HepG2 (cell line): ENCODE measurements around the gene FUBP3. TPM values are rescaled to one million over a fixed set of nuclear protein-coding genes. Genes with fewer than 3 reads are reported as not detected.

ENCODE experiments used
- ATAC-seq: fragments of 200-7000 bp; cut with Tn5 transposase; 3 replicates; pipeline ENCODE4 v1.9.1; 2020; ENCODE audit warnings: mild to moderate bottlenecking, moderate library complexity
- BruUV-seq: library from RNA; stranded (reverse); fragments of 400-500 nt; replicated peaks from 2 replicates; lab custom pipeline; 2021; lab: Mats Ljungman, UMichigan
- CTCF ChIA-PET: fragments of 300-600 bp; formaldehyde crosslinking; extraction: SDS; loops from one replicate; lab custom pipeline; 2021; ENCODE audit warnings: low total read pairs, inconsistent platforms, low intra/inter-chr PET ratio; lab: Yijun Ruan, JAX
- POLR2A ChIA-PET: fragments of 350-600 bp; sonication (Branson Sonifier 250); formaldehyde crosslinking; loops from one replicate; lab custom pipeline; 2020; ENCODE audit warnings: antibody characterized with exemption, inconsistent platforms; lab: Yijun Ruan, JAX
- DNase-seq: peaks from one replicate; pipeline ENCODE4 v3.0.0-alpha.2; 2015; ENCODE audit warnings: low spot score
- FAIRE-seq: peaks from 3 replicates; lab custom pipeline; 2011; peaks lifted over from hg19 to GRCh38; lab: Jason Lieb, UNC
- H2AFZ ChIP-seq: one replicate; pipeline ENCODE4 v1.6.1; 2011; ENCODE audit warnings: low read length, inconsistent platforms
- H3K27ac ChIP-seq: fragments of 300-600 bp; 3 replicates; pipeline ENCODE4 v1.8.0; 2011; ENCODE audit warnings: mixed run types, mild to moderate bottlenecking, mixed read lengths, low read length, inconsistent platforms; ENCODE audit not compliant: insufficient read depth; ENCODE audit errors: extremely low read length
- H3K27me3 ChIP-seq, 2 experiments: fragments of 200-600 bp in 1 of 2; 2 replicates in 1 of 2; 3 replicates in 1 of 2; pipeline versions ENCODE4 v1.6.0 to v1.8.0; 2011; ENCODE audit warnings: low read length in 2 of 2, mild to moderate bottlenecking in 2 of 2, moderate library complexity in 2 of 2, inconsistent platforms in 1 of 2; ENCODE audit not compliant: insufficient read depth in 2 of 2, control insufficient read depth in 1 of 2
- H3K36me3 ChIP-seq, 2 experiments: fragments of 200-600 bp in 1 of 2; replicated peaks in 1 of 2; 2 replicates in 1 of 2; 3 replicates in 1 of 2; pipeline versions ENCODE4 v1.5.1 to v1.8.0; 2011; ENCODE audit warnings: low read length in 2 of 2, inconsistent platforms in 1 of 2; ENCODE audit not compliant: insufficient read depth in 2 of 2, control insufficient read depth in 1 of 2
- H3K4me1 ChIP-seq: 2 replicates; pipeline ENCODE4 v1.5.1; 2012; ENCODE audit warnings: low read length, inconsistent platforms; ENCODE audit not compliant: insufficient read depth
- H3K4me2 ChIP-seq: 2 replicates; pipeline ENCODE4 v1.6.0; 2011; ENCODE audit warnings: low read depth, low read length, inconsistent platforms
- H3K4me3 ChIP-seq, 3 experiments: fragments of 200-600 bp in 1 of 3; sonication (generic), shearing (Covaris generic) in 1 of 3; replicated peaks in 1 of 3; 2 replicates each; pipeline ENCODE4 v1.5.1; 2011 to 2016; ENCODE audit warnings: low read length in 3 of 3, inconsistent platforms in 2 of 3, low read depth in 2 of 3, mild to moderate bottlenecking in 2 of 3, control low read depth in 1 of 3, mixed read lengths in 1 of 3; ENCODE audit not compliant: insufficient read depth in 1 of 3
- H3K79me2 ChIP-seq: one replicate; pipeline ENCODE4 v1.6.1; 2011; ENCODE audit warnings: low read length, inconsistent platforms; ENCODE audit not compliant: insufficient read depth
- H3K9ac ChIP-seq: 2 replicates; pipeline ENCODE4 v1.6.0; 2011; ENCODE audit warnings: mild to moderate bottlenecking, low read depth, low read length, inconsistent platforms; ENCODE audit not compliant: insufficient read depth
- H3K9me3 ChIP-seq: 2 replicates; pipeline ENCODE4 v1.5.1; 2012; ENCODE audit warnings: mild to moderate bottlenecking, low read length
- H4K20me1 ChIP-seq: 2 replicates; pipeline ENCODE4 v1.6.0; 2011; ENCODE audit warnings: inconsistent platforms, mild to moderate bottlenecking, low read length, moderate library complexity; ENCODE audit not compliant: insufficient read depth
- ARNT2 ChIP-seq: sonication (generic); formaldehyde crosslinking; IDR thresholded peaks from 2 replicates; pipeline ENCODE4 v1.8.0; 2022; ENCODE audit warnings: mild to moderate bottlenecking, low read depth, missing genetic modification reagents, moderate library complexity
- CEBPG ChIP-seq: IDR thresholded peaks from 2 replicates; pipeline ENCODE4 v1.6.1; 2016
- DNMT3B ChIP-seq: conservative IDR thresholded peaks from 2 replicates; pipeline ENCODE4 v1.6.1; 2016; ENCODE audit warnings: missing biosample characterization, control low read depth
- KIAA2018 ChIP-seq: sonication (generic); formaldehyde crosslinking; IDR thresholded peaks from 2 replicates; pipeline ENCODE4 v1.5.0; 2020; ENCODE audit warnings: mild to moderate bottlenecking, missing genetic modification reagents, borderline replicate concordance
- NAIF1 ChIP-seq: sonication (generic); formaldehyde crosslinking; IDR thresholded peaks from 2 replicates; pipeline ENCODE4 v1.5.0; 2020; ENCODE audit warnings: mild to moderate bottlenecking, missing genetic modification reagents, borderline replicate concordance
- TERF1 ChIP-seq: sonication (generic); formaldehyde crosslinking; IDR thresholded peaks from 2 replicates; pipeline ENCODE4 v1.8.0; 2022; ENCODE audit warnings: mild to moderate bottlenecking, missing genetic modification reagents, moderate library complexity
- ZFP62 ChIP-seq: sonication (generic); formaldehyde crosslinking; IDR thresholded peaks from 2 replicates; pipeline ENCODE4 v1.4.0; 2020; ENCODE audit warnings: missing genetic modification reagents
- ZNF484 ChIP-seq: sonication (generic); formaldehyde crosslinking; IDR thresholded peaks from 2 replicates; pipeline ENCODE4 v1.5.1; 2020; ENCODE audit warnings: mild to moderate bottlenecking, low read depth, missing genetic modification reagents, borderline replicate concordance
- ZNF639 ChIP-seq: conservative IDR thresholded peaks from 2 replicates; pipeline ENCODE4 v1.6.1; 2018; ENCODE audit warnings: missing genetic modification reagents
- WGBS: methylation state at CpG from one replicate; pipeline ENCODE4 v1.1.6; 2017; ENCODE audit warnings: low lambda C conversion rate; 5-methylcytosine and 5-hydroxymethylcytosine counted together
- in situ Hi-C: cut with HindIII; loops from 2 replicates; pipeline ENCODE4 v1.10.0; 2017; ENCODE audit warnings: low pct_unique_long_range_greater_than_20kb; ENCODE audit not compliant: extremely low pct_ligation_motif_present
- intact Hi-C: fragments of 100-400 bp; cut with micrococcal nuclease; formaldehyde crosslinking; loops from one replicate; pipeline ENCODE4 v1.10.0; 2022; ENCODE audit not compliant: unreplicated experiment
- polyA plus RNA-seq, 8 experiments: library from polyadenylated mRNA; depleted of rRNA in 3 of 8; stranded (reverse) in 7 of 8; unstranded in 1 of 8; fragments of >200 nt; fragmentation: Illumina TruSeq in 4 of 8; extraction: Trizol in 4 of 8; gene quantifications; 2 replicates each; pipeline versions ENCODE4 v1.2.1 to v1.2.3, GENCODE V29; 2011 to 2016; ENCODE audit warnings: low read depth in 4 of 8, missing spikeins in 1 of 8, mixed read lengths in 1 of 8; ENCODE audit not compliant: insufficient read depth in 1 of 8
- total RNA-seq, 5 experiments: library from RNA; depleted of rRNA; stranded (reverse); fragments of >200 nt; fragmentation: Illumina TruSeq; extraction: Trizol; gene quantifications; 2 replicates each; pipeline ENCODE4 v1.2.3, GENCODE V29; 2016; ENCODE audit warnings: low read depth in 1 of 5

FUBP3 gene
- total and polyA plus RNA-seq, 2 of the 13 experiments (the other 11 are each of a cell fraction or from before 2014, with no cell fraction given), result 28.7 to 40.0 TPM

GRCh38 chr9:130542038-130542437 lies 37.3 kb upstream of the FUBP3 start:
- ChIA-PET POLR2A (interaction anchor here (0.8 kb wide), 1 partner anchor 43 kb away, joined by 5 read pairs; no protein-coding TSS in a partner anchor), CTCF (no interaction called here)
- intact Hi-C loops, result no loop called here
- TF ChIP-seq DNMT3B (CRISPR knock-in tag) (no peak), ZNF639 (CRISPR knock-in tag) (no peak), TERF1 (CRISPR knock-in tag) (no peak), NAIF1 (CRISPR knock-in tag) (no peak), CEBPG (no peak), ZNF484 (no peak), ARNT2 (CRISPR knock-in tag) (no peak), KIAA2018 (CRISPR knock-in tag) (no peak), ZFP62 (CRISPR knock-in tag) (no peak)
- Histone ChIP-seq H3K9ac (no peak overlapping the region), H3K4me3 (no peak overlapping the region), H3K36me3 (no peaks in the 10 kb centered on the region), H3K79me2 (no peaks in the 10 kb centered on the region), H3K9me3 (no peaks in the 10 kb centered on the region), H2AFZ (no peak overlapping the region), H3K4me2 (no peak overlapping the region), H4K20me1 (no peaks in the 10 kb centered on the region), H3K27ac (no peak overlapping the region), H3K4me1 (peaks cover 22% of the 10 kb centered on the region), H3K27me3 (peaks cover 0 to 7% of the 10 kb centered on the region in 2 experiments; a peak in 1 of 5 replicates)
- FAIRE-seq (no peak), ATAC-seq (no peak), DNase-seq (no peak)
- BruUV-seq, result no TSS peak
- WGBS, result 79% methylated on average over 5 of the region's 5 CpGs
- in situ Hi-C loops, result no loop called here
